HG03442 (cell line): ENCODE measurements around the gene SELENOM.
A peak's percentile ranks its signal among the peaks of the same experiment; 100 is the strongest.
"Not testable (repeated sequence)": the region's sequence is repeated elsewhere in the genome, so short reads cannot be mapped to it uniquely, and the experiment has no call there.

Source experiments
- ATAC-seq: cut with Tn5 transposase; IDR thresholded peaks from one replicate; pipeline ENCODE4 v1.9.1; 2021; ENCODE audit warnings: mild to moderate bottlenecking, moderate library complexity; ENCODE audit not compliant: unreplicated experiment

Gene SELENOM

GRCh38 chr22:31080848-31081649, 26.3 kb downstream of the SELENOM start, which contains the start of gene SMTN:
SMTN (plus strand) TSS chr22:31081318; CDS start chr22:31083259, 1,941 bp downstream.
- peak; percentile 53 for ATAC-seq

- no peak for ATAC-seq
Measured at GRCh38 chr22:31080164-31080847, 27.1 kb downstream of the SELENOM start.

GRCh38 chr22:31079095-31079642, 28.2 kb downstream of the SELENOM start:
- no peak for ATAC-seq

GRCh38 chr22:31078389-31078788, 29.0 kb downstream of the SELENOM start:
- not testable (repeated sequence) for ATAC-seq

GRCh38 chr22:31077681-31078080, 29.7 kb downstream of the SELENOM start:
- no peak for ATAC-seq

GRCh38 chr22:31075961-31076360, 31.4 kb downstream of the SELENOM start:
- no peak for ATAC-seq

- not testable (repeated sequence) for ATAC-seq
Measured at GRCh38 chr22:31073545-31074145, 33.7 kb downstream of the SELENOM start.

- not testable (repeated sequence) for ATAC-seq
Measured at GRCh38 chr22:31073125-31073524, 34.2 kb downstream of the SELENOM start.

- ATAC-seq: not testable (repeated sequence)
Measured at GRCh38 chr22:31069691-31070314, 37.6 kb downstream of the SELENOM start.

- ATAC-seq: no peak
Measured at GRCh38 chr22:31068970-31069369, 38.4 kb downstream of the SELENOM start.

- ATAC-seq: no peak
Measured at GRCh38 chr22:31064369-31064768, 43.0 kb downstream of the SELENOM start.

GRCh38 chr22:31062566-31063230, 44.7 kb downstream of the SELENOM start:
- ATAC-seq: no peak

GRCh38 chr22:31059663-31060062, 47.7 kb downstream of the SELENOM start:
- ATAC-seq: not testable (repeated sequence)

- ATAC-seq: no peak
Measured at GRCh38 chr22:31056986-31057599, 50.3 kb downstream of the SELENOM start.

- no peak for ATAC-seq
Measured at GRCh38 chr22:31055635-31056159, 51.7 kb downstream of the SELENOM start.

- no peak for ATAC-seq
Measured at GRCh38 chr22:31055117-31055634, 52.2 kb downstream of the SELENOM start.
